Activated naive CD8-positive, alpha-beta T cell treated with anti-CD3 and anti-CD28 coated beads, Interleukin-2, amount 10 ng/mL, durations not matched to agents 7 days and 5 days (primary cell): ENCODE data around the gene ARHGAP4. TPM values are rescaled to one million over a fixed set of nuclear protein-coding genes. Genes with fewer than 3 reads are reported as not detected.

Source experiments
- ATAC-seq: fragments of 150-1000 bp; cut with Tn5 transposase; one replicate; pipeline ENCODE4 v1.10.0; 2021; ENCODE audit warnings: low read depth, moderate library complexity
- POLR2A ChIA-PET: fragments of 350-600 bp; sonication (Branson Sonifier 250); formaldehyde crosslinking; loops from one replicate; lab custom pipeline; 2021; ENCODE audit warnings: antibody characterized with exemption; lab: Charles Lee
- DNase-seq: peaks from one replicate; pipeline ENCODE4 v3.0.0; 2021
- H3K27ac Mint-ChIP-seq: one replicate; pipeline ENCODE4 v1.8.0; 2022; ENCODE audit warnings: mild to moderate bottlenecking, mixed read lengths
- H3K27me3 Mint-ChIP-seq: one replicate; pipeline ENCODE4 v1.8.0; 2022; ENCODE audit warnings: mild to moderate bottlenecking, moderate library complexity, mixed read lengths
- H3K36me3 Mint-ChIP-seq: one replicate; pipeline ENCODE4 v1.8.0; 2021; ENCODE audit warnings: mild to moderate bottlenecking, mixed read lengths
- H3K4me1 Mint-ChIP-seq: one replicate; pipeline ENCODE4 v1.8.0; 2021; ENCODE audit warnings: mixed read lengths
- H3K4me3 Mint-ChIP-seq: one replicate; pipeline ENCODE4 v1.8.0; 2022; ENCODE audit warnings: mild to moderate bottlenecking, moderate library complexity, mixed read lengths
- H3K9me3 Mint-ChIP-seq: one replicate; pipeline ENCODE4 v1.8.0; 2021; ENCODE audit warnings: mixed read lengths
- total RNA-seq, 2 experiments: library from RNA; stranded (reverse); gene quantifications; one replicate each; pipeline ENCODE4 v1.2.3, GENCODE V29; 2021

ARHGAP4 gene
- total RNA-seq, 2 experiments from 2014 or later: 341 to 356 TPM

DNA sequence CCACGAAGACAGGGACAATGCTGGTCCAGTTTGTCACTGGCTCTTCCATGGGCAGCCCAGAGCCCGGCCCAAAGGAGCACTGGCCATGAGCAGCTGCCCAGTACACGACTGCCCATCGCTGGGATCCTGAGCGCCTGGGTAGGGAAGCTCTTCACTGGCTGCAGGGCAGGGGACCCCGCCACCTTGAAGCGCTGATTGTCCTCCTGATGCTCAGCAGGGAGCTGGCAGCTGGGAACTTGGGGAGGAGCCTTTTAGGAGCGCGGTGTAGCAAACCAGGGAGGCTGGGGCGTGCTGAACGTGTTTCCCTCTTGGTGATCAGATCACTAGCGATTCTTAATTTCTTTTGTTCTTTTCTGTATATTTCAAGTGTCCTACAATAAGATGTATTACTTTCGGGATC lies 41.9 kb downstream of the ARHGAP4 start:
- H3K27ac Mint-ChIP-seq: no peak overlapping the region
- POLR2A ChIA-PET: no interaction called here
- H3K9me3 Mint-ChIP-seq: no peaks in the 10 kb centered on the region
- no peak overlapping the region for H3K4me3 Mint-ChIP-seq
- no peaks in the 10 kb centered on the region for H3K36me3 Mint-ChIP-seq
- DNase-seq: no peak
- peaks cover under 1% of the 10 kb centered on the region for H3K4me1 Mint-ChIP-seq
- no peak for ATAC-seq
- H3K27me3 Mint-ChIP-seq: peaks cover 33% of the 10 kb centered on the region

DNA sequence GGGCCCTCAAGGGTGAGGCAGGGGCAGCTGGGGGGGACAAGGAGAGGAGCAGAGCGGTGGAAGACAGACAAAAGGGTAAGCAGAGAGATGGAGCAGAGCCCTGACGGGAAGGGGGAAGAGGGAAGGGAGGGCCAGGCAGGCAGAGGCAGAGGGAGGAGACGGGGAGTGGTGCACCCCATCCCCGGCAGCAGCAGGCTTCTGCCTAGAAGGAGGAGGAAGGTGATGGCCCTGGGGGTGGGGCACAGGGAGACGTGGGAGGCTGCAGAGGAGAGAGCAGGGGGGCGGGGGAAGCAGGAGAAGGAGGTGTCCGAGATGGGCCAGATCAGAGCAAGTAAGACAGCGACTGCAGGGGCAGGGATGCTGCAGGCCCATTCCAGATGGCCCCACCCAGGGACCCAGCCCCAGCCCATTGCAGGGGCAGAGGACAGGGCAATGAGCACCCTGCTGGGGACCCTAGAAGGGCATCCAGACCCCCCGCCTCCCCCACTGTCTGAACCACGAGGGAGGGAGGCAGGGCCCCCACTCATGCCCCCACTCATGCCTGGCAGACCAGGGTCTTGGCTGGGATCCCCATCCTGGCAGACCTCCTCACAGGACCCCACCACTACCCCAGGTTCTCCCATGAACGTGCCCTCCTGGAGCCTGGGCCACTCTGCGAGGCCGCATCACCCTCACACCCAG lies 42.8 kb downstream of the ARHGAP4 start:
- no peaks in the 10 kb centered on the region for H3K9me3 Mint-ChIP-seq
- no peak overlapping the region for H3K27ac Mint-ChIP-seq
- DNase-seq: no peak
- no peak for ATAC-seq
- H3K27me3 Mint-ChIP-seq: peaks cover 27% of the 10 kb centered on the region
- peaks cover 3% of the 10 kb centered on the region for H3K4me1 Mint-ChIP-seq
- no peak overlapping the region for H3K4me3 Mint-ChIP-seq
- H3K36me3 Mint-ChIP-seq: no peaks in the 10 kb centered on the region
- POLR2A ChIA-PET: no interaction called here

DNA sequence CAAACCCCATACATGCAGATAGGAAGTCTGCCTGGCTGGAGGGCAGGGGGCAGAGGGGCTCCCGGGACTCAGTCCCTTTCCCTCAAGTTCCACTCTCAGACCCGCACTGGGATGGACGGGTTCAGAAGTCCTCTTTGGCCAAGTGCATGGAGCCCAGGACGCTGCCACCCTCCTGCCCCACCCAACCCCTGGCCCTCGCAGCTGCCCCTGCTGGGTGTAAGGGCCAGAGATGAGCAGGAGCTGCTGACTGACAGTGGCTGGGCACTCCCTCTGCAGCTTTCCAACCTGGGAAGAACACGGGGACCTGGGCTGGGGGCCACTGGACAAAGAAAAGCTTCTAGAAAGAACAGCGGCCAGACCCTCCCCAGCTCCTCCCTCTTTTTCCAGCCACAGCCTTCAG lies 43.5 kb downstream of the ARHGAP4 start:
- peaks cover 22% of the 10 kb centered on the region for H3K27me3 Mint-ChIP-seq
- H3K4me3 Mint-ChIP-seq: no peak overlapping the region
- no peaks in the 10 kb centered on the region for H3K36me3 Mint-ChIP-seq
- DNase-seq: no peak
- peaks cover 9% of the 10 kb centered on the region for H3K4me1 Mint-ChIP-seq
- H3K9me3 Mint-ChIP-seq: no peaks in the 10 kb centered on the region
- ATAC-seq: no peak
- no peak overlapping the region for H3K27ac Mint-ChIP-seq
- POLR2A ChIA-PET: no interaction called here

DNA sequence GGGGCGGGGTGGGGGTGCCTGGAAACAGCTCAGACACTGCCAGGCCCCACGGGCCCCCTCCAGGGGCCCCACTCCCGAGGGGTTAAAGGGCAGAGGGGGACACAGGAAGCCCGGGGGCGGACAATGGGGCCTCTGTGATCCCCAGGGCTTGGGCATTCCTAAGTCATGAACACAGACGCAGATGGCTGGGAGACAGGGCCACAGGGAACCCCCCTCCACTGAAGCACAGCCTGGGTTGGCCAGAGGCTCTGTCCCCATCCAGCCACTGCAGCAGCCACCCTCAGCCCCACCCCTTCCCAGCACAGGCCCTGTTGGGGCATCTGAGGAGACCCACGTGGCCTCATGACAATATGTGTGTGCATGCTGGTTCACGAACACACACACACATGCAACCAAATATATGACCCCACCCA lies 44.0 kb downstream of the ARHGAP4 start:
- Mint-ChIP-seq H3K4me3 (no peak overlapping the region), H3K4me1 (peaks cover 9% of the 10 kb centered on the region)

DNA sequence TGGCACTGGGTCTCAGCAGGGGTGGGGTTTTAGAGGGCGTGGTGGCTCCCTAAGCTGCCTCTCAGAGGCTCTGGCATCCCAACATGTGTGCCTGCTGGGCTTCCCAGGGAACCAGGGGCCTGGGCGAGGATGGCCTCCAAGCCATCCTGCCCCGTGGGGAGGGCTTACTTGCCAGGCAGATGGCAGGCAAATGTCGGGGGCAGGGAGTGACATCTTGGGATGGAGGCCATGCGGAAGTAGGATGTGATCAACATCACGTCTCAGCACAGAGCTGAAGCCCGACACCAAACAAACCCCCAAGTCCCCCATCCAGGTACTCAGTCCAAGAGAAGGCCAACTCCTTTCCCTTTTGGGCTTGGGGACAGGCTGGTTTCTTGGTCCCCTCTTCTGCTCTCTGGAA lies 44.8 kb downstream of the ARHGAP4 start:
- no peak overlapping the region for H3K27ac Mint-ChIP-seq
- H3K27me3 Mint-ChIP-seq: peaks cover 19% of the 10 kb centered on the region
- H3K4me1 Mint-ChIP-seq: peaks cover 10% of the 10 kb centered on the region
- no peaks in the 10 kb centered on the region for H3K36me3 Mint-ChIP-seq
- POLR2A ChIA-PET: no interaction called here
- DNase-seq (no peak), ATAC-seq (no peak)
- no peaks in the 10 kb centered on the region for H3K9me3 Mint-ChIP-seq
- H3K4me3 Mint-ChIP-seq: no peak overlapping the region

More for the DNA sequence above, 44.0 kb downstream of the ARHGAP4 start:
- POLR2A ChIA-PET: no interaction called here
- Mint-ChIP-seq H3K36me3 (no peaks in the 10 kb centered on the region), H3K27ac (no peak overlapping the region), H3K9me3 (no peaks in the 10 kb centered on the region), H3K27me3 (peaks cover 22% of the 10 kb centered on the region)
- ATAC-seq (no peak), DNase-seq (no peak)

DNA sequence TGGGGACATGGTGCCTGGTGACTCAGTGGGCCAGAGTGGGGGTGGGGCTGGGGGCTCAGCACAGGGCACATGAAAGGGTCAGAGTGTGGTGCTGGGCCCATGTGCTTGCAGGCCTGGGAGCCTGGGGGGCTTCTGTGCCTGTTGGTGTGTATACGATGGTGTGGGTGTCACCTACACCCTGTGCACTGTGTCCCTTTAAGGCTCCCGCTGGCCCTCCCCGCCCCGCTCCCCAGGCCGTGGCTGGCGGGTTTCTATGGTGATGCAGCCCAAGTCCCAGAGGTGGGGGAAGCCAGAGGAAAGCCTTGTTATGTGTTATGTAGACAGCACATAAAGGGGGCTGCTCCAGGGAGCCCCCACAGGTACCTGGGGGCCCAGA lies 45.6 kb downstream of the ARHGAP4 start:
- Mint-ChIP-seq H3K27ac (no peak overlapping the region), H3K9me3 (no peaks in the 10 kb centered on the region), H3K27me3 (peaks cover 19% of the 10 kb centered on the region), H3K36me3 (no peaks in the 10 kb centered on the region), H3K4me3 (no peak overlapping the region), H3K4me1 (peaks cover 11% of the 10 kb centered on the region)
- no peak for ATAC-seq
- DNase-seq: no peak
- POLR2A ChIA-PET: no interaction called here

DNA sequence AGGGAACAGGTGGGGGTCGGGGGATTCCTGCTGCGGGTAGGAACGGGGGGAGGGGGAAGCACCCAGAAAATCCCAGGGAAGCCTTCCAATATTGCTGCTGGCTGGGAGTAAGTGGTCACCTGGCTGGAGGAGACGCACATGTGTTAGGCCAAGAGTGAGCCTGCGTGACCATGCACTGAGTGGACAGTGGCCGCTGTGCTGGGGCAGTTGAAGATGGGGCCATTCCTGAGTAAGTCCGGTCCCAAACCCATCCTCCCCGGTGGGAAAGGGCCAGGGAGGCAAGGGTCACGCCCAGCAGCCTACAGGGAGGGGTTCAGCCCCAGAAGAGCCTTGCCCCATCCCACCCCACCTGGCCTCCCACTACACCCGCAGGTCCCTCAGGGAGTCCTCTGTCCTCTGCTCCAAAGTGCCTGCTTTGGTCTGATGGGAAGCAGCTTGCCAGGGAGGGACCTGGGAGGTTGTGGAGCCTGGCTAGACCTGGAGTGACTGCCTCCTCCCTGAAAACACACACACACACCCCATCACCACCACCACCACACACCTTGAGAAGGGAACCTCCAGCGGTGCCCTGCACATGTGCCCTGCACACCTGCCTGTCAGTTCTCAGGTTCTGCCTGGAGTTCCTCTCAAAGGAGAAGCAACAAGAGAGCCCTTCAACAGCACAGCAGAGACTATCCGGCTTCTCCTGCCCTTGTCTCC lies 46.2 kb downstream of the ARHGAP4 start:
- H3K4me1 Mint-ChIP-seq: peaks cover 12% of the 10 kb centered on the region
- no peak overlapping the region for H3K4me3 Mint-ChIP-seq
- H3K27me3 Mint-ChIP-seq: peaks cover 15% of the 10 kb centered on the region
- no peaks in the 10 kb centered on the region for H3K36me3 Mint-ChIP-seq
- DNase-seq (no peak), ATAC-seq (no peak)
- POLR2A ChIA-PET: interaction anchor here (0.9 kb wide), 1 partner anchor 44 kb away, joined by 4 read pairs; no protein-coding TSS in a partner anchor
- no peaks in the 10 kb centered on the region for H3K9me3 Mint-ChIP-seq
- no peak overlapping the region for H3K27ac Mint-ChIP-seq

DNA sequence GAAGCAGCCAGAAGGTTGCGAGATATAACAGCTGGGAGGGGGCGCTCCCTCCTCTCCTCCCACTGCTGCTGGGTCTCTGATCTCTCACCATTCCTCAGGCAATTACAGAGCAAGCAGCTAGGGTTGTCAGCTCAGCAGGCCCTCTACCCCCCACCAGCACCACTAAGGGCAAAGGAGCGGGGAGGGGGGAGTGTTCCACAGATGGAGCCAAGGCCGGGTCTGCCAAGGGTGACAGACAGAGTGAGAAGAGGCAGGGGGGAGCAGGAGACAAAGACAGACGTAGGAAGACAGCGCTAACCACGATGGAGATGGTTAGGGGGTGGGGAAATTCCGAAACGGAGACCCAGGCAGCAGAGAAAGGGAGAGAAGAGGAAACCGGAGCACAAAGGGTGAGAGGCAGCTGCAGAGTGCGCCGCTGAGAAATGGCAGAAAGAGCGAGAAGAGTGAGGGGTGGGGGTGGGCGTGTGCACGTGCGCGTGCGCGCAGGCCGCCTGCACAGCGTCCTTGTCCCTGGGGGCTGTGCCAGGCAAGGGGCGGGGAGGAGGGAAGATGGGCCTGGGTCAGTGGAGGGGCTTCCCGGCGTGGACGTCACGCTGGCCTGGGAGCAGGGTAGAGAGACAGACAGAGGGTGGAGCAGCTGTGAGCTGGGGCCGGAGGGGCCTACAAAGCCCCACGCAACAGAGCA lies 47.0 kb downstream of the ARHGAP4 start:
- H3K27me3 Mint-ChIP-seq: peaks cover 9% of the 10 kb centered on the region
- H3K4me3 Mint-ChIP-seq: no peak overlapping the region
- H3K36me3 Mint-ChIP-seq: no peaks in the 10 kb centered on the region
- H3K9me3 Mint-ChIP-seq: no peaks in the 10 kb centered on the region
- ATAC-seq (no peak), DNase-seq (no peak)
- no peak overlapping the region for H3K27ac Mint-ChIP-seq
- POLR2A ChIA-PET: interaction anchor here (0.9 kb wide), 1 partner anchor 45 kb away, joined by 4 read pairs; no protein-coding TSS in a partner anchor
- H3K4me1 Mint-ChIP-seq: peaks cover 14% of the 10 kb centered on the region

DNA sequence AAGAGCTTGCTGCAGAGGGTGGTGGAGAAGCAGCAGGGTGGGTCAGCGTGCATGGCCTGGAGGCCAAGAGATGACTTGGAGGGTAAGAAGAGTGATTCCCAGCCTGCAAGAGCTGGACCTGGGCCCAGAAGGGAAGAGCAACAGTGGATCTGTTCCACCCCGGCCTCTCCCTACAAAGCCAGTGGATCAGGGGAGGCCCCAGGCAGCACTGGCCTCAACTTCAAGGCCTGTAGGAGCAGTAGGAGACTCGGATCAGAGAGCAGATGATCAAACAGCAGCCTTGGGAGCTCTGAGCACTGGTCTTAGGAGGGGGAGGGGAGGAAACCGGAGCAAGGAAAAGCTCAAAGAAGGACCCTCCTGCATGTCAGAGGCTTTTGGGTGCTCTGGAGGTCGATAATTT lies 47.7 kb downstream of the ARHGAP4 start:
- POLR2A ChIA-PET: interaction anchor here (0.8 kb wide), 1 partner anchor 84 kb away, joined by 3 read pairs; the partner anchor contains the start of genes IDH3G and SSR4
- DNase-seq (no peak), ATAC-seq (no peak)
- no peak overlapping the region for H3K27ac Mint-ChIP-seq
- no peaks in the 10 kb centered on the region for H3K36me3 Mint-ChIP-seq
- H3K27me3 Mint-ChIP-seq: peaks cover 5% of the 10 kb centered on the region
- H3K4me3 Mint-ChIP-seq: no peak overlapping the region
- H3K9me3 Mint-ChIP-seq: no peaks in the 10 kb centered on the region
- peaks cover 14% of the 10 kb centered on the region for H3K4me1 Mint-ChIP-seq

DNA sequence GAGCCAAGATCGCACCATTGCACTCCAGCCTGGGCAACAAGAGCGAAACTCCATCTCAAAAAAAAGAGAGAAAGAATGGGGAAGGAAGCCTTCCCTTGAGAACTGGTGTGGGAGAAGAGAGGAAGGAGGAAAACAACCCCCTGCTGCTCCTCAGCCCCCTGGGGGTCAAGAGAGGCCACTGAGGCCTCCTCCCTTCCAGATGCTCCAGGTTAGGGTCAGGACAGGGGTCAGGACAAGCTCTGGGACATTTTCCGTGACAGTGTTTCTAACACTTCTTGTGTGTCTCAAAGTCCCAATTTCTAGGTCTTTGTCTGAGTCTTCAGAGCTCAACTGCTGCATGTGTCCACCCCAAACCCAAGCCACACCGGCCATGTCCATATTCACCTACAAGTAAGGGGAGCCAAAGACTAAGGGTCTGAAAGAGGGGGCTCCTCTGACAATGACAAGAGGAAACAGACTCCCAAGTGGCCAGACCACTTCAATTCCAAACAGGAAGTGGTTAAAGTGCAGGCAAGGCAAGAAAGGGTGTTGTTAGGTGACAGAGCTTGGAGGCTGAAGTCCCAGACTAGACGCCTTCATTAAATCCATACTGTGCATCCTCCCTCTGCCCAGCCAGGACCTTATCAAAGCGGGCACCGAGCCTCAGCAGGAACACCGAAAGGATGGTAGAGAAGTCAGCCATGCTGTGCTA lies 48.3 kb downstream of the ARHGAP4 start:
- Mint-ChIP-seq H3K27ac (no peak overlapping the region), H3K4me1 (peaks cover 14% of the 10 kb centered on the region), H3K4me3 (no peak overlapping the region), H3K9me3 (no peaks in the 10 kb centered on the region), H3K27me3 (peaks cover 5% of the 10 kb centered on the region), H3K36me3 (no peaks in the 10 kb centered on the region)
- POLR2A ChIA-PET: interaction anchor here (0.8 kb wide), 1 partner anchor 83 kb away, joined by 3 read pairs; the partner anchor contains the start of genes IDH3G and SSR4
- no peak for ATAC-seq
- no peak for DNase-seq

DNA sequence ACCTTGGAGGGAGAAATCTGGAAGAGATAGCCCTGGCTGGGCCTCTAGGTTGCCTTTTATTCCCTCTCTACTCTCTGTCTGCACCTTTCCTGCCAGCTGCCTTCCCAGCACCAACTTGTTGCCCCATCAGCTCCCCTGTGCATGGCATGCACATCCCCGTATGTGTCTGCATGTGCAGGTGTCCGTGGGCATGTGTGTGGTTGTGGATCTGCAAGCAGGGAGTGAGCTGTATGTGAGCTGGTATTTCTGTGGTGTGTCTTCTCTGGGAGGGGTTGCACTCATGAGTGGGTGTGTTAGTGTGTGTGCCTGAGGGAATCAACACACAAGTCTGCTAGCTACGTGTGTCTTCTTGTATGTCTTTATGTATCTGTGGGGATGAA lies 50.0 kb downstream of the ARHGAP4 start:
- Mint-ChIP-seq H3K4me3 (no peak overlapping the region), H3K9me3 (no peaks in the 10 kb centered on the region), H3K27me3 (peaks cover 5% of the 10 kb centered on the region), H3K27ac (no peak overlapping the region), H3K36me3 (no peaks in the 10 kb centered on the region), H3K4me1 (peaks cover 14% of the 10 kb centered on the region)
- POLR2A ChIA-PET: interaction anchor here (0.6 kb wide), 1 partner anchor 35 kb away, joined by 4 read pairs; no protein-coding TSS in a partner anchor
- ATAC-seq (no peak), DNase-seq (no peak)

DNA sequence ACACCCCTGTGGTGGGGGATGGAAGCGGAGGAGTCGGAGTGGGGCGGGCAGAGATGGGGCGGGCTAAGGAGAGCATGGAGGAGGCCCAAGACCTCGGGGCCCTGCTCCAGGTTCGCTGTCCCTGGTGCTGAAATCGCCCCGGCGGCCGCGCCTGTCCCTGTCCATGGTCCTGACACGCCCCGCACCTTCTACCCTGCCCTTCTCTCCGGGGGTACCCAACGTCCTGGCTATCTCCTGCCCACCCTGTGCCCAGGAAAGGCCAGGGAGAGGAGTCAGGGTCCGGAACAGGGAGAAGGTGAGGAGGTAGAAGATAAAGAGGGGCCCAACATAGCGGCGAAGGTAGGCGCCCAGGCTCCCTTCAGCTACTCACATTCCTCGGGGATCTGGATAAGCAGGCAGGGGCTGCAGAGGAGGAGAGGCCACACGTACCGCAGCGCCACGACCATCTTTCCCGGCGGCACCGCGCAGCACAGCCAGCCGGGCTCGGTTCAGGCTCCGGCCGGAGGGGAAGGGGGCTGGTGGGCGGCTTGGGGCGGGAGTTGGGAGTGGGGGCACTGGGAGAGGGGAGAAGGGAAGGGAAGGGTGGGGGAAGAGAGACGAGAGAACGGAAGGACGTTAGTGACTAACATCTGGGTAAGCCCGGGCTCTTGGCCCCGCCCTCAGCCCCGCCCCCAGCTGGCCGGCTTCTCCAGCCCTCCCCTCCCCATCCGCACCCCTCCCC lies 50.5 kb downstream of the ARHGAP4 start:
- Mint-ChIP-seq H3K27ac (no peak overlapping the region), H3K9me3 (no peaks in the 10 kb centered on the region), H3K4me1 (peaks cover 14% of the 10 kb centered on the region), H3K4me3 (no peak overlapping the region), H3K36me3 (no peaks in the 10 kb centered on the region), H3K27me3 (peaks cover 5% of the 10 kb centered on the region)
- POLR2A ChIA-PET: interaction anchor here (0.6 kb wide), 1 partner anchor 35 kb away, joined by 4 read pairs; no protein-coding TSS in a partner anchor
- DNase-seq (peak; percentile 84), ATAC-seq (peak; percentile 78)
